HL-60 (cell line): ENCODE data around the gene EML6.

ENCODE experiments used
- DNase-seq, 2 experiments: peaks; one replicate each; pipeline ENCODE4 v3.0.0-alpha.2; 2010 to 2020; ENCODE audit warnings: low read depth in 1 of 2, low spot score in 1 of 2
- H3K27ac ChIP-seq: fragments of 250-450 bp; sonication (Bioruptor Pico); replicated peaks from 2 replicates; pipeline ENCODE4 v1.5.1; 2020; ENCODE audit warnings: mild to moderate bottlenecking, moderate library complexity
- H3K27me3 ChIP-seq: fragments of 250-450 bp; sonication (Bioruptor Pico); 2 replicates; pipeline ENCODE4 v1.5.1; 2021; ENCODE audit warnings: mild to moderate bottlenecking, moderate library complexity; ENCODE audit not compliant: insufficient read depth, poor library complexity, severe bottlenecking
- H3K4me3 ChIP-seq: replicated peaks from 2 replicates; pipeline ENCODE4 v1.5.1; 2011; ENCODE audit warnings: mild to moderate bottlenecking, control low read depth, low read length; ENCODE audit not compliant: insufficient read depth
- CTCF ChIP-seq: IDR thresholded peaks from one replicate; pipeline ENCODE4 v1.5.1; 2011; ENCODE audit warnings: low read length, control low read depth, inconsistent platforms; ENCODE audit not compliant: insufficient read depth
- GABPA ChIP-seq: IDR thresholded peaks from 2 replicates; pipeline ENCODE4 v1.6.1; 2012; ENCODE audit warnings: low read depth
- POLR2AphosphoS5 ChIP-seq: IDR thresholded peaks from 2 replicates; pipeline ENCODE4 v1.6.1; 2012; ENCODE audit warnings: low read depth
- SPI1 ChIP-seq: IDR thresholded peaks from 2 replicates; pipeline ENCODE4 v1.6.1; 2012; ENCODE audit warnings: low read depth, mild to moderate bottlenecking, borderline replicate concordance
- TF ChIP-seq, protein P1 (sequence below): IDR thresholded peaks from 2 replicates; pipeline ENCODE4 v1.6.1; 2012; ENCODE audit warnings: low read depth; ENCODE audit not compliant: insufficient replicate concordance

EML6 gene

GRCh38 chr2:54728669-54729120 lies 5.2 kb downstream of the EML6 start:
- Histone ChIP-seq H3K27ac (no peak overlapping the region), H3K4me3 (no peak overlapping the region), H3K27me3 (peaks cover 31% of the 10 kb centered on the region)
- no peak for DNase-seq
- TF ChIP-seq SPI1 (no peak), GABPA (no peak), POLR2AphosphoS5 (no peak), CTCF (no peak)
- TF ChIP-seq, protein P1, sequence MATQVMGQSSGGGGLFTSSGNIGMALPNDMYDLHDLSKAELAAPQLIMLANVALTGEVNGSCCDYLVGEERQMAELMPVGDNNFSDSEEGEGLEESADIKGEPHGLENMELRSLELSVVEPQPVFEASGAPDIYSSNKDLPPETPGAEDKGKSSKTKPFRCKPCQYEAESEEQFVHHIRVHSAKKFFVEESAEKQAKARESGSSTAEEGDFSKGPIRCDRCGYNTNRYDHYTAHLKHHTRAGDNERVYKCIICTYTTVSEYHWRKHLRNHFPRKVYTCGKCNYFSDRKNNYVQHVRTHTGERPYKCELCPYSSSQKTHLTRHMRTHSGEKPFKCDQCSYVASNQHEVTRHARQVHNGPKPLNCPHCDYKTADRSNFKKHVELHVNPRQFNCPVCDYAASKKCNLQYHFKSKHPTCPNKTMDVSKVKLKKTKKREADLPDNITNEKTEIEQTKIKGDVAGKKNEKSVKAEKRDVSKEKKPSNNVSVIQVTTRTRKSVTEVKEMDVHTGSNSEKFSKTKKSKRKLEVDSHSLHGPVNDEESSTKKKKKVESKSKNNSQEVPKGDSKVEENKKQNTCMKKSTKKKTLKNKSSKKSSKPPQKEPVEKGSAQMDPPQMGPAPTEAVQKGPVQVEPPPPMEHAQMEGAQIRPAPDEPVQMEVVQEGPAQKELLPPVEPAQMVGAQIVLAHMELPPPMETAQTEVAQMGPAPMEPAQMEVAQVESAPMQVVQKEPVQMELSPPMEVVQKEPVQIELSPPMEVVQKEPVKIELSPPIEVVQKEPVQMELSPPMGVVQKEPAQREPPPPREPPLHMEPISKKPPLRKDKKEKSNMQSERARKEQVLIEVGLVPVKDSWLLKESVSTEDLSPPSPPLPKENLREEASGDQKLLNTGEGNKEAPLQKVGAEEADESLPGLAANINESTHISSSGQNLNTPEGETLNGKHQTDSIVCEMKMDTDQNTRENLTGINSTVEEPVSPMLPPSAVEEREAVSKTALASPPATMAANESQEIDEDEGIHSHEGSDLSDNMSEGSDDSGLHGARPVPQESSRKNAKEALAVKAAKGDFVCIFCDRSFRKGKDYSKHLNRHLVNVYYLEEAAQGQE = no peak

DNA sequence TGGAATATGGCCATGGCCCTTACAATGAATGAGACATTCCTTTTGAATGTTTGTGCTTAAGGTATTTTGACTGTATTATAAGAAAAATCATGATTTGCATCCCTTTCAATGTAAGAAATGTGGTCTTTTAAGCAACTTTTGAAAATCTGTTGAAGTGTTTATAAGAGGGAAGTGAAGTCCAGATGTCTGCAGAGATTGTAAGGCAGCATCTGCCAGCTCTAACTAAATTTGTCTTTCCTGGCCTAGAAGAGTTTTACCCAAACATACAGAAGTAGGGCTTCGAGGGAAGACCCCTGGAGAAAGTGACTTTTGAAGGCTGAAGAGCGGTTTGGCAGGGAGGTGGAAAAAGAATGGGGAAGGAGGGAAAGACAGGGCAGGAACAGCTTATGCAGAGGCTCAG lies 12.2 kb downstream of the EML6 start:
- Histone ChIP-seq H3K27ac (no peak overlapping the region), H3K4me3 (no peak overlapping the region), H3K27me3 (no peaks in the 10 kb centered on the region)
- DNase-seq = no peak
- TF ChIP-seq CTCF = no peak
- no peak for TF ChIP-seq GABPA
- TF ChIP-seq, protein P1 = no peak
- TF ChIP-seq POLR2AphosphoS5 = no peak
- TF ChIP-seq SPI1 = no peak

- Histone ChIP-seq H3K4me3 (no peak overlapping the region), H3K27ac (no peak overlapping the region), H3K27me3 (no peaks in the 10 kb centered on the region)
- no peak for TF ChIP-seq GABPA
- TF ChIP-seq SPI1 = no peak
- no peak for TF ChIP-seq CTCF
- no peak for TF ChIP-seq POLR2AphosphoS5
- TF ChIP-seq, protein P1 = no peak
- no peak for DNase-seq
Observed at GRCh38 chr2:54738281-54738680, 14.8 kb downstream of the EML6 start.
